ENCODE results near the gene LRMDA. TPM values are rescaled to one million over a fixed set of nuclear protein-coding genes. Genes with fewer than 3 reads are reported as not detected.

Gene LRMDA
- total and polyA plus RNA-seq, 2 of the 8 experiments (the other 6 are each of a cell fraction or from before 2014, with no cell fraction given), result 0.86 to 2.8 TPM

- Histone ChIP-seq H3K23me2 (ENCODE audit: low read depth, low read length) (no peaks in the 10 kb centered on the region), H3K9ac (replicated peaks in 1 of 4; ENCODE audit: extremely low read depth in 1 of 4, low read depth in 3 of 4, low read length in 3 of 4) (no peak overlapping the region), H2BK20ac (ENCODE audit: low read length) (no peak overlapping the region), H4K20me1 (replicated peaks in 1 of 2; ENCODE audit: control insufficient read depth in 1 of 2, insufficient read depth in 2 of 2, low read length in 2 of 2) (no peaks in the 10 kb centered on the region), H3K36me3 (ENCODE audit: control insufficient read depth in 2 of 4, insufficient read depth in 4 of 4, low read length in 3 of 4) (no peaks in the 10 kb centered on the region), H3K18ac (ENCODE audit: extremely low read depth, low read length) (no peak overlapping the region), H3K27me3 (replicated peaks in 1 of 4; ENCODE audit: control insufficient read depth in 3 of 4, extremely low read depth in 1 of 4, insufficient read depth in 3 of 4, low read length in 3 of 4) (peaks cover 2 to 20% (median 7%) of the 10 kb centered on the region in 4 experiments), H3K4ac (replicated peaks; ENCODE audit: insufficient read length, low read depth, low read length) (no peak overlapping the region), H3K14ac (ENCODE audit: insufficient read length) (no peak overlapping the region), H2BK15ac (ENCODE audit: low read length) (no peak overlapping the region), H3K4me1 (replicated peaks in 1 of 4; ENCODE audit: control insufficient read depth in 3 of 4, insufficient read depth in 4 of 4, low read length in 3 of 4) (no peaks in the 10 kb centered on the region), H2AK5ac (ENCODE audit: low read depth, low read length) (no peak overlapping the region), H3K23ac (ENCODE audit: insufficient read length) (no peak overlapping the region), H3K79me2 (ENCODE audit: control insufficient read depth in 1 of 2, insufficient read depth in 2 of 2, low read length in 2 of 2) (no peaks in the 10 kb centered on the region), H4K5ac (ENCODE audit: insufficient read length, low read depth, low read length) (no peak overlapping the region), H4K8ac (ENCODE audit: extremely low read depth, insufficient read depth, low read length) (no peak overlapping the region), H2BK120ac (replicated peaks; ENCODE audit: low read depth, low read length) (no peak overlapping the region), H4K91ac (replicated peaks; ENCODE audit: insufficient read length, low read length) (no peak overlapping the region), H2BK5ac (ENCODE audit: low read depth, low read length) (no peak overlapping the region), H3K79me1 (ENCODE audit: low read depth, low read length) (no peaks in the 10 kb centered on the region), H2BK12ac (ENCODE audit: low read depth, low read length) (no peak overlapping the region), H3K4me2 (ENCODE audit: insufficient read depth in 1 of 2, low read depth in 2 of 2, low read length in 2 of 2) (no peak overlapping the region), H2AFZ (ENCODE audit: low read length) (no peak overlapping the region), H3K4me3 (ENCODE audit: extremely low read depth in 1 of 4, insufficient read depth in 2 of 4, low read depth in 3 of 4, low read length in 4 of 4) (no peak overlapping the region), H3K9me3 (ENCODE audit: insufficient read depth in 2 of 2, low read depth in 1 of 2, low read length in 1 of 2) (peaks cover 0 to 2% of the 10 kb centered on the region in 2 experiments; a peak in 1 of 4 replicates), H3K27ac (ENCODE audit: low read depth, low read length) (no peak overlapping the region), H3K56ac (replicated peaks; ENCODE audit: insufficient read length, low read depth, low read length) (no peak overlapping the region)
- WGBS, 2 experiments (ENCODE audit: extremely low coverage in 1 of 2, insufficient coverage in 1 of 2, insufficient read length in 1 of 2, insufficient replicate concordance in 2 of 2, low coverage in 1 of 2, low lambda C conversion rate in 2 of 2, missing lambda C conversion rate in 1 of 2), result 92% methylated on average over 4 of the region's 4 CpGs; no CpG with 5 or more reads in 1 of the 2 experiments
- FAIRE-seq, result no peak
- ChIA-PET POLR2A (ENCODE audit: partially characterized antibody) (interaction anchor here (1.5 kb wide), 1 partner anchor 9 kb away, joined by 3 read pairs; the partner anchor contains the start of gene LRMDA), CTCF (ENCODE audit: partially characterized antibody) (interaction anchor here (0.6 to 0.7 kb wide), 2 partner anchors 83 to 96 kb away, joined by 3 to 4 read pairs; no protein-coding TSS in a partner anchor)
- no peak for DNase-seq (ENCODE audit: low read depth in 1 of 2, low spot score in 2 of 2)
- TF ChIP-seq TAF1 (IDR thresholded peaks at IDR 0.05; ENCODE audit: low read depth, low read length) (no peak), SP1 (IDR thresholded peaks at IDR 0.05; ENCODE audit: low read depth, low read length) (no peak), SIN3A (conservative IDR thresholded peaks at IDR 0.05 in 1 of 2, IDR thresholded peaks at IDR 0.05 in 1 of 2; ENCODE audit: low read depth in 1 of 2, low read length in 2 of 2) (no peak), CHD2 (IDR thresholded peaks at IDR 0.05; ENCODE audit: low read length) (no peak), CTBP2 (IDR thresholded peaks at IDR 0.05; ENCODE audit: borderline replicate concordance, insufficient read depth, insufficient read length, low read length) (no peak), POLR2A (IDR thresholded peaks at IDR 0.05; ENCODE audit: control extremely low read depth in 1 of 2, low read depth in 2 of 2, low read length in 2 of 2) (no peak), POU5F1 (IDR thresholded peaks at IDR 0.05; ENCODE audit: low read depth, low read length) (no peak), SIX5 (IDR thresholded peaks at IDR 0.05; ENCODE audit: low read depth, low read length) (no peak), PHF8 (conservative IDR thresholded peaks at IDR 0.05; ENCODE audit: low read depth, low read length) (no peak), RXRA (IDR thresholded peaks at IDR 0.05; ENCODE audit: insufficient read depth, low read depth, low read length) (no peak), ATF3 (IDR thresholded peaks at IDR 0.05; ENCODE audit: insufficient read depth, low read depth, low read length) (no peak)
- TF ChIP-seq, protein P1, sequence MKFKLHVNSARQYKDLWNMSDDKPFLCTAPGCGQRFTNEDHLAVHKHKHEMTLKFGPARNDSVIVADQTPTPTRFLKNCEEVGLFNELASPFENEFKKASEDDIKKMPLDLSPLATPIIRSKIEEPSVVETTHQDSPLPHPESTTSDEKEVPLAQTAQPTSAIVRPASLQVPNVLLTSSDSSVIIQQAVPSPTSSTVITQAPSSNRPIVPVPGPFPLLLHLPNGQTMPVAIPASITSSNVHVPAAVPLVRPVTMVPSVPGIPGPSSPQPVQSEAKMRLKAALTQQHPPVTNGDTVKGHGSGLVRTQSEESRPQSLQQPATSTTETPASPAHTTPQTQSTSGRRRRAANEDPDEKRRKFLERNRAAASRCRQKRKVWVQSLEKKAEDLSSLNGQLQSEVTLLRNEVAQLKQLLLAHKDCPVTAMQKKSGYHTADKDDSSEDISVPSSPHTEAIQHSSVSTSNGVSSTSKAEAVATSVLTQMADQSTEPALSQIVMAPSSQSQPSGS (IDR thresholded peaks at IDR 0.05; ENCODE audit: low read length), result no peak
Measured at GRCh38 chr10:75440271-75440793, 8.9 kb downstream of the LRMDA start.
